NCI-H82 treated with DMSO at 0.1 percent for 48 hours (cell line): ENCODE data around the gene CRACR2A.
A peak's percentile ranks its signal among the peaks of the same experiment; 100 is the strongest.

Experiments used
- DNase-seq: peaks from one replicate; lab custom pipeline; 2025; ENCODE audit not compliant: unreplicated experiment; lab: John Stamatoyannopoulos, UW

CRACR2A gene

GRCh38 chr12:3727354-3727753 lies 25.6 kb downstream of the CRACR2A start:
- DNase-seq: no peak

- DNase-seq: no peak
These were observed 26.5 kb downstream of the CRACR2A start for GRCh38 chr12:3726456-3726855.

GRCh38 chr12:3725388-3726115 lies 27.4 kb downstream of the CRACR2A start:
- DNase-seq: no peak

- no peak for DNase-seq
These were observed 28.7 kb downstream of the CRACR2A start for GRCh38 chr12:3723916-3724805.

DNA sequence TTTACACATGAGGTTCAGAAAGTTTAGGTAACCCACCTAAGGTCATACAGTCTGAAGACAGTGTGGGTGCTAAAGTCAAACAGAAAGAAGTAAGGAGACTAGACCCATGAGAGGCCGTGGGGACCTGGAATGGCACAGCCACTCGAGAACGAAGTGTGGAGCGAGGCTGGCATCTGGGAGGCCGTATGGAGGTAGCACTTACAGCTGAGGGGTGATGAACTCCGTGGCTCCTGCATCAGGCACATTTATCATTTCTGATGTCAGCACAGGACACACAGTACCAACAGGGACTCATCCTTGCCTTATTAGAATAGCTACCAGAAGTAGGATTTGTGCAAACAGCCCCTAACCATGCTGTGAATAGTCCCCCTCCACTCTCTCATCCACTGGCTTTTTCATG lies 30.5 kb downstream of the CRACR2A start:
- no peak for DNase-seq

- DNase-seq: no peak
These were observed 32.1 kb downstream of the CRACR2A start for GRCh38 chr12:3720772-3721171.

GRCh38 chr12:3718100-3718499 lies 34.8 kb downstream of the CRACR2A start:
- DNase-seq: no peak

DNA sequence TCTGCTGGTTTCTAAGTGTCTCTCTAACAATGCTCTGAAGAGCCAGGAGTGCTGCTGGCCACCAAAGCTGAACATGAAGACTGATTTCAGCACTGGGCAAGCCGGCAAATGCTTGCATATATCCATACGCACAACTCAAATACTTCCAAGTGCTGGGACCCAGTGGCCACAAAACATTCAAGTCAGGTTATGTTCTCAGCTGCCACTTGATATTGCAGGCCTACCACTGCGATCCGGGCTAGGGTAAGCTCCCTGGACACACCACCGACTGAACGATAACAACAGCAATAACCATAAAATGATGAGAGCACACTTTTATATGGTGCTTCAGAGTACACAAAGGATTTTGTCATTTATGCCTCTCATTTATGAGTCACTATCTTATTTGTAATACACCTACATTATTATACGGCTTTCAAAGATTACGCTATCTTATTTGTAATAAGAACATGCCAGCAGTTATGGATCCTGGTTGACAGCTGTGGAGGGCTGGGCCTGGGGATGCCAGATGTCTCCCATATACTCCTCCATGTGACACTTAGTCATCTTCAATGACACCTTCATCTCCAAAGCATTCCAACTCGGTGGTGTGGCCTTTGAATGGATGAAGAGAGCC lies 35.5 kb downstream of the CRACR2A start:
- DNase-seq: no peak

DNA sequence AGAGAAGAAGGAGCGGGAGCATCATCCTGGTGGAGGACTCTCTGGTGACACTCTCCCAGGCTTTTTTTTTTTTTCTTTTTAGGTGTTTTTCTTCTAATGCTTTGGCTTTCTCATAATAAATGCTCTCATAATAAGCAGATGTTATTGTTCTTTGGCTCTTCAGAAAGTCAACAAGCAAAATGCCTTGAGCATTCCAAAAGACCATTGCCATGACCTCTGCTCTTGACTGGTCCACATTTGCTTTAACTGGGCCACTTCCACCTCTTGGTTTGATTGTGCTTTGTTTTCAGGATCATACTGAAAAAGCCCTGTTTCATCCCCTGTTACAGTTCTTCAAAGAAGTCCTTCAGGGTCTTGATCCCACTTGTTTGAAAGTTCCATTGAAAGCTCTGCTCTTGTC lies 36.9 kb downstream of the CRACR2A start:
- no peak for DNase-seq

DNA sequence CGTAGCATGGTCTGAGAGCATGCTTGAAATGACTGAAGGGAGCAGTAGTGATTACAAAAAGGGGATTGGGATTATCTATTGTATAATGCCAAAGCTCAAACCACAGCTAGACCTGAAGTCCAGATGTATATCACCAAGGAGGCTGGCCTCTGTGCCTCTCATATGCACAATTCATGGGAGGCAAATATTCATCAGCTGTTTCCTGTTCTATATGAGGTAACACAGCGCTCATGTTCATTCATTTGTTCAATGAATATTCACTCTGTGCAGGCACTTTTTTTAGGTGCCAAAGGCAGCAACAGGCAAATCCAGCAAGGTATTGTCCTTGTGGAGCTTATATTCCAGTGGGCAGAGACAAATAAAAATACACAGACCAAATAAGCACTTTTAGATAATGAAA lies 39.0 kb downstream of the CRACR2A start:
- peak; percentile 29 for DNase-seq

- DNase-seq: no peak
These were observed 39.4 kb downstream of the CRACR2A start for GRCh38 chr12:3713483-3713882.

GRCh38 chr12:3712209-3712992 lies 40.5 kb downstream of the CRACR2A start:
- peak; percentile 97 for DNase-seq

DNA sequence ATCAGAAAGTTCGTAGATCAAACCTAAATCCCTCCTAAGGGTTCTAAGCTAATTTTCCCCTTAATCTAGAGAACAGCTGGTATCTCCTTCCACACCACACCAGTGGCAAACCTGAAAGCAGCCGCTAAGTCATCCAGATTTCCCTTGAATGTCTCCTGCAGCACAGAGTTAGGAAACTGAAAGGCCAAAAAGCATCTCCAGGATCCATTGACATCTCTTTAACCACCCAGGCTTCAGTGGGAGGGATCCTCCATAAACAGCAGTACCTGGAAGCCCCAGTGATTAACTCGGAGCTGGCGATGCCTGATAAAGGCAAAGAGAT lies 47.6 kb downstream of the CRACR2A start:
- peak; percentile 99 for DNase-seq

DNA sequence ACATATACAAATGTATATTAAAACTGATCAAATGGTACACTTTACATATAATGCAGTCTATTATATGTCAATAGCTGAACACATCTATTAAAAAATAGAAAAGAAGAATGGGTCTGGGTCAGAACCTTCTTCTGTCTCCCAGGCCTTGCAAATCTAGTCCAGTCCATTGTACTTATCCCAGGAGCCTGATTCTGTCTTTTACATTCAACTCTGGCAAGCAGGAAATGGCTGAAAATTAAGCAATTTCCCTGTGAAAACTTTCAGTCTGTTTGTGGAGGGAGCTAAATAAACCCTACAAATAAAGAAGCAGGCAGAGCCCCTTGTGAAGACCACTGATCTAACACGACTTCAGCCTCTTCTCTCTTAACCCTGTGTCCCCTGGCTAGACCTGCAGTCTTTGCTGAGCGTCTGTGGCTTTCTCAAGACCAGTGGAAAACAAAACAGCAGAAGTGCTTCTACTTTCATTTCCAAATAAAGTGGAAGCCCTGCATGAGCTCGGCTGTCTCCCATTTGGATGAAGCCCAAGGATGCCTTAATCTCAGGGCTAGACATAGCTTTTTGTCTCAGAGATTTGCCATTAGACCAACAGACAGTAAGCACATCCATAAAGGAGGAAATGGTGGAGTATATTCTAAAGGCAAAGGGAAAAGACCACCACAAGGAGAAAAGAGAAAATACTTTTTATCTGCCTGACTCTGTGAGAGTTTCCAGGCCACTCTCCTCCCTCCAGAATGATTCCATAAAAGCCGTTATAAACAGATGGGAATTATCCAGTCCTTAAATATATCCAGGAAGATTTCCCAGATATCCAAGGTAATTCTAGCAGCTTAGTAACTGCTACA lies 48.2 kb downstream of the CRACR2A start:
- DNase-seq: peak; percentile 82

DNA sequence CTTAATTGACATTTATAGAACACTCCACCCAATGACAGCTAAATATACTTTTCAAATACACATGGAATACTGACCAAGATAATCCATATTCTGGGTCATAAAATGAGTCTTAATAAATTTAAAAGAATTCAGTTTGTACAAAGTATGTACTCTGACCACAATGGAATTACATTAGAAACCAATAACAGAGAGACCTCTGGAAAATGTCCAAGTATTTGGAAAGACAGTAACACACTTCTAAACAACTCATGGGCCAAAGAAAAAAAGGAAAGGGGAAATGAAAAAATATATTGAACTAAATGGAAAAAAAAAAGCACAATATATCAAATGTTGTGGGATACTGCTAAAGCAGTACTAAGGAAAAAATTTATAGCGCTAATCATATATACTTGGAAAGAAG lies 52.0 kb downstream of the CRACR2A start:
- DNase-seq: no peak

- DNase-seq: peak; percentile 63
These were observed 54.5 kb downstream of the CRACR2A start for GRCh38 chr12:3698218-3698974.

- DNase-seq: no peak
These were observed 55.5 kb downstream of the CRACR2A start for GRCh38 chr12:3697311-3697870.

DNA sequence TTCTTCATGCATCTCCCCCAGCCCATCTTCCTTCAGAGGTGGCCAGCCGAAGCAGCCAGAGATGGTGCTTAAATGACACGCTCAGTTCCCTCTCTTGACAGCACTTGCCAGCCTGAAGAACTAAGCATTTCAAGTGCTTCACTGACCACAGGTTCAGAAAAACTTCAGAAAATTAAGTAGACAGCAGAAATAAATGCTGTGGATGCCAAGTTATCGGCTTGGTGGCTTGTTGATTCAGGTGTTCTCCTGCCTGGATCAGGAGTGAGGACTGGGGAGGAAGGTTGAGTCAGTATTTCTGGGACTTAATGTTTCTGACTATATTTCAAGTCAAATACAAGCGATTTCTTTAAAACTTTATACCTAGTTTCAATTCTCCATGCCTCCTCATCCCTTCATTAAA lies 58.2 kb downstream of the CRACR2A start:
- no peak for DNase-seq

DNA sequence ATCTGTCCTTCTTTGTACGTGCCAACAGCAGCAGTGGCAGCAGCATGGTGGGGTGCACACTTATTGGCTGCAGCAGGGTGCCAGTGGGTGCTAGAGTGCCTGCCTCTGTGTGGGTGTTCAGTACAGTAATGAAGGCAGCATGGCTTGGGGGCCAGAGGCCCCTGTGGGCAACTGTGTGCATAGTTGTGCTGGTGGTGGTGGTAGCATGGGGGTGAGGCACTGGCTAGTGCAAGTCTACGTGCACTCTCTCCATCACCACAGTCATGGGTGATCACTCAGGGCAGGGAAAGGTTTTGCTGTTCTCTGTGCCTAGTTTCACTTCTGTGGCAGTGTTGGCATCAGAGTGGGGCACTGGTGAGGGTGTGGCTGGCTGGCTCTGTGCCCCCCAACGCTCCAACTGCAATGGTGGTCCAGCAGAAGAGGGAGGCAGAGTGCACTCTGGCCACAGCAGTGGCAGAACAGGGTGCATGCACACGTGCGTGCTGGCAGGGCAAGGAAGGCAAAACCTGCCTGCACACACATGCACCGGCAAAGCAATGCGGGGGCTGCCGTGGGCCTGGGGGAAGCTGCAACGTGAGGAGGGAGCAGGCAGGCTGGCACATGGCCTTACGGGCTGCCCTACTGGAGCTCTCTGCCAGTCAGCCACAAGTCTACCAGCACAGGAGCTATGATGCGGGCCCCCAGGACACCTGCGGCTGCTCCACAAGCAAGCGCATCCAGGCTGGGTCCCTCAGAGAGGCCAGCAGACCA lies 60.1 kb downstream of the CRACR2A start:
- no peak for DNase-seq
